WTC11 (cell line): ENCODE data around the gene LMO1. TPM values are rescaled to one million over a fixed set of nuclear protein-coding genes. Genes with fewer than 3 reads are reported as not detected.

ENCODE experiments used
- ATAC-seq: fragments of 200-7000 bp; cut with Tn5 transposase; 2 replicates; pipeline ENCODE4 v1.10.0; 2021; ENCODE audit warnings: mild to moderate bottlenecking, moderate library complexity
- CTCF ChIA-PET: fragments of 300-600 bp; sonication (Branson Sonifier 250); formaldehyde crosslinking; loops from one replicate; lab custom pipeline; 2021; ENCODE audit warnings: antibody characterized with exemption; lab: Charles Lee
- POLR2A ChIA-PET: fragments of 350-600 bp; sonication (Branson Sonifier 250); formaldehyde crosslinking; loops from one replicate; lab custom pipeline; 2021; ENCODE audit warnings: antibody characterized with exemption; lab: Charles Lee
- DNase-seq: peaks from one replicate; pipeline ENCODE4 v3.0.0; 2021; ENCODE audit warnings: low spot score
- H3K27ac Mint-ChIP-seq: 2 replicates; pipeline ENCODE4 v1.8.0; 2021; ENCODE audit warnings: mixed read lengths
- H3K27me3 Mint-ChIP-seq: 2 replicates; pipeline ENCODE4 v1.8.0; 2021; ENCODE audit warnings: low read depth, mild to moderate bottlenecking, moderate library complexity, mixed read lengths
- H3K36me3 Mint-ChIP-seq: 2 replicates; pipeline ENCODE4 v1.8.0; 2021; ENCODE audit warnings: mixed read lengths
- H3K4me1 Mint-ChIP-seq: 2 replicates; pipeline ENCODE4 v1.8.0; 2022; ENCODE audit warnings: mixed read lengths
- H3K4me3 Mint-ChIP-seq: 2 replicates; pipeline ENCODE4 v1.8.0; 2021; ENCODE audit warnings: mild to moderate bottlenecking, moderate library complexity, mixed read lengths
- H3K9me3 Mint-ChIP-seq: 2 replicates; pipeline ENCODE4 v1.8.0; 2021; ENCODE audit warnings: mixed read lengths
- AFF4 ChIP-seq: sonication (generic); formaldehyde crosslinking; IDR thresholded peaks from 2 replicates; pipeline ENCODE4 v1.8.1; 2023; ENCODE audit warnings: mild to moderate bottlenecking, missing genetic modification reagents, borderline replicate concordance
- CDX4 ChIP-seq: fragments of 250-450 bp; sonication (Bioruptor Pico); IDR thresholded peaks from 2 replicates; pipeline ENCODE4 v1.9.0; 2021; ENCODE audit warnings: moderate library complexity, mild to moderate bottlenecking, inconsistent platforms, borderline replicate concordance
- E2F4 ChIP-seq: sonication (generic); formaldehyde crosslinking; IDR thresholded peaks from 2 replicates; pipeline ENCODE4 v1.8.1; 2022; ENCODE audit warnings: low read depth, mild to moderate bottlenecking, moderate library complexity, missing genetic modification reagents, borderline replicate concordance
- ERG ChIP-seq: fragments of 250-450 bp; sonication (Bioruptor Pico); IDR thresholded peaks from 2 replicates; pipeline ENCODE4 v1.8.0; 2021; ENCODE audit warnings: mild to moderate bottlenecking
- GRHL2 ChIP-seq: fragments of 250-450 bp; sonication (Bioruptor Pico); IDR thresholded peaks from 2 replicates; pipeline ENCODE4 v1.8.0; 2022; ENCODE audit warnings: mild to moderate bottlenecking, moderate library complexity; ENCODE audit not compliant: insufficient replicate concordance, severe bottlenecking
- JUN ChIP-seq: sonication (generic); formaldehyde crosslinking; IDR thresholded peaks from 2 replicates; pipeline ENCODE4 v1.8.0; 2023; ENCODE audit warnings: mild to moderate bottlenecking, missing genetic modification reagents
- MLX ChIP-seq: sonication (generic); formaldehyde crosslinking; IDR thresholded peaks from 2 replicates; pipeline ENCODE4 v1.8.1; 2023; ENCODE audit warnings: mild to moderate bottlenecking, missing genetic modification reagents, moderate library complexity
- NFATC4 ChIP-seq: fragments of 250-450 bp; sonication (Bioruptor Pico); IDR thresholded peaks from 2 replicates; pipeline ENCODE4 v1.9.0; 2021; ENCODE audit warnings: mild to moderate bottlenecking
- NFE2L1 ChIP-seq: sonication (generic); formaldehyde crosslinking; IDR thresholded peaks from 2 replicates; pipeline ENCODE4 v1.8.1; 2023; ENCODE audit warnings: missing genetic modification reagents
- NR3C1 ChIP-seq: sonication (generic); formaldehyde crosslinking; conservative IDR thresholded peaks from 2 replicates; pipeline ENCODE4 v1.8.1; 2023; ENCODE audit warnings: low read depth, mild to moderate bottlenecking, missing genetic modification reagents
- SP1 ChIP-seq: sonication (generic); formaldehyde crosslinking; conservative IDR thresholded peaks from 2 replicates; pipeline ENCODE4 v1.8.1; 2022; ENCODE audit warnings: missing genetic modification reagents
- STAT6 ChIP-seq: sonication (generic); formaldehyde crosslinking; conservative IDR thresholded peaks from 2 replicates; pipeline ENCODE4 v1.8.1; 2023; ENCODE audit warnings: mild to moderate bottlenecking, low read depth, missing genetic modification reagents, moderate library complexity
- TEAD4 ChIP-seq: sonication (generic); formaldehyde crosslinking; IDR thresholded peaks from 2 replicates; pipeline ENCODE4 v1.8.0; 2022; ENCODE audit warnings: mild to moderate bottlenecking, missing genetic modification reagents
- USF2 ChIP-seq: sonication (generic); formaldehyde crosslinking; IDR thresholded peaks from 2 replicates; pipeline ENCODE4 v1.8.1; 2023; ENCODE audit warnings: mild to moderate bottlenecking, missing genetic modification reagents, moderate library complexity
- ZMAT4 ChIP-seq: fragments of 250-450 bp; sonication (Bioruptor Pico); IDR thresholded peaks from 2 replicates; pipeline ENCODE4 v1.9.0; 2021; ENCODE audit warnings: mild to moderate bottlenecking
- ZNF138 ChIP-seq: sonication (generic); formaldehyde crosslinking; conservative IDR thresholded peaks from 2 replicates; pipeline ENCODE4 v1.8.1; 2022; ENCODE audit warnings: mild to moderate bottlenecking, moderate library complexity, missing genetic modification reagents
- ZNF317 ChIP-seq: sonication (generic); formaldehyde crosslinking; IDR thresholded peaks from 2 replicates; pipeline ENCODE4 v1.8.1; 2023; ENCODE audit warnings: low read depth, mild to moderate bottlenecking, moderate library complexity, missing genetic modification reagents, borderline replicate concordance
- ZNF423 ChIP-seq: fragments of 250-450 bp; sonication (Bioruptor Pico); IDR thresholded peaks from 2 replicates; pipeline ENCODE4 v2.1.2; 2022; ENCODE audit warnings: mild to moderate bottlenecking, moderate library complexity
- ZSCAN18 ChIP-seq: fragments of 250-450 bp; sonication (Bioruptor Pico); IDR thresholded peaks from 2 replicates; pipeline ENCODE4 v2.1.2; 2022; ENCODE audit warnings: mild to moderate bottlenecking, moderate library complexity
- total RNA-seq: library from RNA; stranded (reverse); gene quantifications from 3 replicates; pipeline ENCODE4 v1.2.3, GENCODE V29; 2021

The LMO1 gene
- total RNA-seq, 1 experiment from 2014 or later = 0.44 TPM

- CTCF ChIA-PET = interaction anchor here (2.1 to 8.1 kb wide), 2 partner anchors 10 to 27 kb away, joined by 10 to 97 read pairs; partner anchors contain the start of gene LMO1
- peaks cover 6% of the 10 kb centered on the region for H3K36me3 Mint-ChIP-seq
- H3K4me1 Mint-ChIP-seq = peaks cover 16% of the 10 kb centered on the region
- no peaks in the 10 kb centered on the region for H3K27me3 Mint-ChIP-seq
- H3K4me3 Mint-ChIP-seq = no peak overlapping the region
- DNase-seq (no peak), ATAC-seq (no peak)
- H3K9me3 Mint-ChIP-seq = peaks cover 10% of the 10 kb centered on the region
- H3K27ac Mint-ChIP-seq = no peak overlapping the region
- POLR2A ChIA-PET = no interaction called here
- no peak for TF ChIP-seq NFATC4 (CRISPR knock-in tag)
- no peak for TF ChIP-seq ZMAT4 (CRISPR knock-in tag)
- no peak for TF ChIP-seq ZSCAN18 (CRISPR knock-in tag)
- no peak for TF ChIP-seq ZNF317 (CRISPR knock-in tag)
- TF ChIP-seq ZNF423 (CRISPR knock-in tag) = no peak
- no peak for TF ChIP-seq JUN (CRISPR knock-in tag)
- no peak for TF ChIP-seq E2F4 (CRISPR knock-in tag)
- no peak for TF ChIP-seq STAT6
- no peak for TF ChIP-seq CDX4
- TF ChIP-seq SP1 (CRISPR knock-in tag) = no peak
These were observed 26.2 kb downstream of the LMO1 start for GRCh38 chr11:8237453-8237852.

- Mint-ChIP-seq H3K27ac (no peak overlapping the region), H3K36me3 (no peaks in the 10 kb centered on the region), H3K27me3 (no peaks in the 10 kb centered on the region), H3K4me1 (peaks cover 8% of the 10 kb centered on the region), H3K9me3 (peaks cover 1% of the 10 kb centered on the region; the same call in 1 of the 2 replicates), H3K4me3 (no peak overlapping the region)
- CTCF ChIA-PET = interaction anchor here (1.0 to 8.1 kb wide), 3 partner anchors 28 to 83 kb away, joined by 3 to 97 read pairs (median 3); partner anchors contain the start of gene LMO1
- no peak for ATAC-seq
- POLR2A ChIA-PET = no interaction called here
- no peak for DNase-seq
- TF ChIP-seq GRHL2 (CRISPR knock-in tag) (no peak), NFE2L1 (no peak), ZNF138 (CRISPR knock-in tag) (no peak), USF2 (CRISPR knock-in tag) (no peak), MLX (CRISPR knock-in tag) (no peak), SP1 (CRISPR knock-in tag) (no peak), ERG (CRISPR knock-in tag) (no peak), TEAD4 (CRISPR knock-in tag) (no peak), NR3C1 (CRISPR knock-in tag) (no peak), JUN (CRISPR knock-in tag) (no peak), AFF4 (CRISPR knock-in tag) (no peak), ZNF317 (CRISPR knock-in tag) (no peak)
These were observed 27.8 kb downstream of the LMO1 start for GRCh38 chr11:8235925-8236324.
